OCI-LY3 (cell line): Measurements from ENCODE around the gene DYNC1I1.

Experiments used
- CTCF ChIP-seq: fragments of 200-600, 300-600 bp; sonication (generic); IDR thresholded peaks from 2 replicates; pipeline ENCODE4 v1.5.1; 2014; ENCODE audit warnings: antibody characterized with exemption, low read length, low read depth
- EZH2phosphoT487 ChIP-seq: fragments of 200-600 bp; shearing (Covaris generic); IDR thresholded peaks from 2 replicates; pipeline ENCODE4 v1.6.1; 2018; ENCODE audit warnings: antibody characterized with exemption, mixed run types, low read depth

- TF ChIP-seq CTCF, result no peak
- TF ChIP-seq EZH2phosphoT487, result no peak
These were observed 29.9 kb downstream of the DYNC1I1 start for GRCh38 chr7:95802270-95802669.
